ENCODE data around the gene DOCK9.

DOCK9 gene

GRCh38 chr13:98989469-98990235 is 11.8 kb upstream of the DOCK9 start:
- TF ChIP-seq CTCF (IDR thresholded peaks at IDR 0.05; ENCODE audit: extremely low read depth, missing control alignments), result no peak
- DNase-seq (ENCODE audit: low spot score), result no peak

- no peak for TF ChIP-seq CTCF (IDR thresholded peaks at IDR 0.05; ENCODE audit: extremely low read depth, missing control alignments)
- no peak for DNase-seq (ENCODE audit: low spot score)
Measured at GRCh38 chr13:98988780-98989179, 10.9 kb upstream of the DOCK9 start.

GRCh38 chr13:98988277-98988676 is 10.4 kb upstream of the DOCK9 start:
- DNase-seq (ENCODE audit: low spot score), result no peak
- no peak for TF ChIP-seq CTCF (IDR thresholded peaks at IDR 0.05; ENCODE audit: extremely low read depth, missing control alignments)

GRCh38 chr13:98987275-98987674 is 9.4 kb upstream of the DOCK9 start:
- no peak for TF ChIP-seq CTCF (IDR thresholded peaks at IDR 0.05; ENCODE audit: extremely low read depth, missing control alignments)
- DNase-seq (ENCODE audit: low spot score), result no peak

- no peak for TF ChIP-seq CTCF (IDR thresholded peaks at IDR 0.05; ENCODE audit: extremely low read depth, missing control alignments)
- DNase-seq (ENCODE audit: low spot score), result no peak
Measured at GRCh38 chr13:98986226-98986846, 8.5 kb upstream of the DOCK9 start.

GRCh38 chr13:98985591-98985990 is 7.7 kb upstream of the DOCK9 start:
- TF ChIP-seq CTCF (IDR thresholded peaks at IDR 0.05; ENCODE audit: extremely low read depth, missing control alignments), result no peak
- no peak for DNase-seq (ENCODE audit: low spot score)

- DNase-seq (ENCODE audit: low spot score), result no peak
- TF ChIP-seq CTCF (IDR thresholded peaks at IDR 0.05; ENCODE audit: extremely low read depth, missing control alignments), result no peak
Measured at GRCh38 chr13:98984983-98985382, 7.1 kb upstream of the DOCK9 start.
